D341Med (cell line): ENCODE data around the gene SPOCK2.
A peak's percentile ranks its signal among the peaks of the same experiment; 100 is the strongest.

Source experiments
- DNase-seq: peaks from one replicate; pipeline ENCODE4 v3.0.0; 2012; ENCODE audit warnings: low spot score

The SPOCK2 gene

GRCh38 chr10:72087392-72087968, 871 bp downstream of the SPOCK2 start:
- DNase-seq = no peak

- no peak for DNase-seq
Measured at GRCh38 chr10:72086466-72087391, 1.6 kb downstream of the SPOCK2 start.

- DNase-seq = no peak
Measured at GRCh38 chr10:72085864-72086465, 2.4 kb downstream of the SPOCK2 start.

GRCh38 chr10:72085166-72085565, 3.2 kb downstream of the SPOCK2 start:
- peak; percentile 79 for DNase-seq

DNA sequence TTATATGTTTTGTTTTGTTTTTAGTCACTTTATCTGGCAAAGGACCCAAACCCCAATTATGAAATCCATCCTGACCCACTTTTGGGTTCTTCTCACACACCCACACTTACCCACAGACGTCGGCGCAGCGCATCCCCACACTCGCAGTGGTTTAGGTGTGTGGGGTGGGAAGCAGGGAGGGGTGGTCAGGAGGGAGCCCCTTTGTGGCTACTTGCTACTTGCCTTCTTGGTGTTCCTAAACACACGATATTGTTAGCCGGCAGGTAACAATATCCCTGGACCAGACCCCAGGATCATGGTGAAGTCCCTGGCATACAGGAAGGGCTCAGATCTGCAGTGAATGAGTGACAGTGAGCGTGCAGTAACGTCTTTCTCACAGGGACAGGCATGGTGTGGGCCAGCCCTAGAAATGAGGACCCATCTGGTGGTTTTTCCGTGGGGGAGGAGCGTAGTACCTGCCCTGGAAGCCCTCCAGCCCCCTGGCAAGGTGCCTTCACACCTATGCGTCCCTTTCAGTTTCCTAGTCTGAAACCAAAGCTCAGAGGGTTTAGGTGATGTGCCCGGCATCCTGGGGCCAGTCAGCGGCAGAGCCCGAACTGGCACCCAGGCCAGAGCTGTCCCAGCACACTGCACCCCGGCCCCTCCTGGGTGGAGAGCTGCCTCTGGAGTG, 4.4 kb downstream of the SPOCK2 start:
- no peak for DNase-seq

DNA sequence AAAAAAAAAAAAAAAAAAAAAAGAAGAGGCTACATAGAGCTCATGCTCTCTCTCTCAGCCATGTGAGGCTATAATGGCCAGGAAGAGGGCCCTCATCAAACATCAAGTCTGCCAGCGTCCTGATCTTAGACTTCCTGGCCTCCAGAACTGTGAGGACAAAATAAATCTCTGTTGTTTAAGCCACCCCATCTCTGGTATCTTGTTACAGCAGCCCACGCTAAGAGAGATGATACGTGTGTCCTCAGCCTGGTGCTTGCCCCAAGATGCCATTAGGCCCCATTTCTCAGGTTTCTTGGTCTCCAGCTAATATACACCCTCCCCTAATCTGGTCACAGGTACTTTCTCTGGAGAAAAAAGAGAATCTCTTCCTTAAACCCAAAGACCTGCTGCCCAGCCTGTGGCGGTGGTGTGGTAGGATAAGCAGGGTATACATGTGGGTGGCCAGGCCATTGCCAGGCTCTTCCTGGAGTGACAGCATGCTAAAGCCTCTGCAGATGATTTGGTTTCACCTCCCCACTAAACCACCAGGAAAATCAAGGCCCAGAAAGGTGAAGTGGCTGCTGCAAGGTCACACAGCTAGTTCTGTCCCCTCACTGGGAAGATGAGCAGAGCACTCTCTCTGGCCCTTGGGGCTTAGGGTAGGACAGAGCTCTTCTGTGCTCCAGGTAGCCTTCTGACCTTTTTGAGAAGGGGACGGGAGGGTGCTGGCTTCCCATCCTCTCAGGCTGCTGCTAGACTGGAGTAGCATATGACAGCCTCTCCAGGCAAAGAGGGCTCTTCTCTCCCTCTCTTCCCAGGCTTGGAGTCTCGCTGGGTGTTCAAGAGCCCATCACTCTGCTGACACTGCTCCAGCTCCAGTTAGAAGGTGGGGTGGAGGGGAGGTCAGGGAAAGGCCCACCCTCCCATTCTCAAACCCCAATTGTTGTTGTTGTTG, 5.2 kb downstream of the SPOCK2 start:
- DNase-seq = no peak

GRCh38 chr10:72081772-72082590, 6.4 kb downstream of the SPOCK2 start:
- no peak for DNase-seq

- DNase-seq = no peak
Measured at GRCh38 chr10:72081210-72081609, 7.1 kb downstream of the SPOCK2 start.

GRCh38 chr10:72080042-72080975, 8.0 kb downstream of the SPOCK2 start:
- DNase-seq = no peak

GRCh38 chr10:72079356-72079755, 9.0 kb downstream of the SPOCK2 start:
- peak; percentile 55 for DNase-seq

DNA sequence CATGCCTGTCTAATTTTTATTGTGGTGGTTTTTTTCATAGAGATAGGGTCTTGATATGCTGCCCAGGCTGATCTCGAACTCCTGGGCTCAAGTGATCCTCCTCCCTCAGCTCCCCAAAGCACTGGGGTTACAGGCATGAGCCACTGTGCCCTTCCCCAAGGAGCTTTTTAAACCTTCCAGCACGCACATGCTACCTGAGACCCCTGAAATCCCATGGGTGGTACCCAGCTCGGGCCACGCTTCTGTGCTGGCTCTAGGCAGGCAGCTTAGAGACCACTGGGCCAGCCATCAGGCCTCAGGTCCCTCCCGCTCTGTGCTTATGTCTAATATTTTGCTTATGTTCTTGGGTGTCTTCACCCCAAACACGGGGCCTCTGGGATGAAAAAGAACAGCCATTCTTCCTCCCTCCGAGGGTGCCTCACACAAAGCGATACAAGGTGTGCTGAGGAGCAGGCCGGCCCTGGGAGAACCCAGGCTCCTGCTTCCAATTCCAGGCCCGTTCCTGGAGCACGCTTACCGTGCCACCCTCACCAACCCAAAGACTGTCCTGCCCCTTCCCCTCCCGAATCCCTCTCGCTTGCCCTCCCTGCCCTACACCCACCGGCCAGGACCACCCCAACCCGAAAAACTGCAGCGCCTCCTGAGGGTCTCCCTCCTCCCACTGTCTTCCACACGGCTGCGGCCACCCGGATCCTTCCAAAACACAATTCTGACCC, 10.9 kb downstream of the SPOCK2 start:
- DNase-seq = no peak

- no peak for DNase-seq
Measured at GRCh38 chr10:72076756-72077155, 11.6 kb downstream of the SPOCK2 start.

- DNase-seq = no peak
Measured at GRCh38 chr10:72075376-72076115, 12.8 kb downstream of the SPOCK2 start.

DNA sequence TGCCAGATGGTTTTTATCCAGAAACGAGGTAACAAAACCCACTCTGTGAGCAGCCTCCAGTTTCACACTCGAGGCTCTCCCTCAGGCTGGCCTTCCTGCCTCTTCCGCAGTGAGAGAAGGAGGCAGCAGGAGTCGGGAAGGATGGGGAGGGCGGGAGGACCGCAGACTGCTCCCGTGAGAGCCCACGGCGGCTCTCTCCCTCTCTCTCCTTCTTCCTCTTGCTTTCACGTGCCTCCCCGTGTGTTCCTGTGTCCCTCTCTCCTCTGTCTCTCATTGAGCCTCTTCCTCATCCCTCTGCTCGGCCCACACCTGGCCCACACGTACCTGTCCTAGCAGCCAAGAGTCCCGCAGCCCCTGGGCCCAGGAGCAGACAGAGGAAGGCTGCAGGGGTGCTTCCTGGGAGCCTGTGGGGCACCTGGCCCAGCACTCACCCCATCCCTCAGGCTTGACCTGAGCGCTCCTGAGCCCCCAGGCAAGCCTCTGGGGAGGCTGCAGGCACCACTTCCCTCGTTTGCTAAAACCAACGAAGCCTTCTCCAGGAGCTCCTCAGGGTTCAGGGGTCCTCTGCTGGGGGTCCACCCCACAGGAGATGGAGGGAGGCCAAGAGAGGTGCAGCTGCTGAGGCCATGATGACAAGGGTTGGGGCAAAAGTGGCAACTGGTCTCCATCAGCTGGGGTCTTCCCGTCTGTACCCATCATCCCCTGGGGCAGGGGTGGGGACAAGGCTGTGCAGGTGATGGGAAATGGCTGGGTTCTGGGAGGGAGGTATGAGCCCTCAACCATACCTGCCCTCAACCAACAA, 13.6 kb downstream of the SPOCK2 start:
- DNase-seq = no peak

- DNase-seq = no peak
Measured at GRCh38 chr10:72073708-72074573, 14.4 kb downstream of the SPOCK2 start.

DNA sequence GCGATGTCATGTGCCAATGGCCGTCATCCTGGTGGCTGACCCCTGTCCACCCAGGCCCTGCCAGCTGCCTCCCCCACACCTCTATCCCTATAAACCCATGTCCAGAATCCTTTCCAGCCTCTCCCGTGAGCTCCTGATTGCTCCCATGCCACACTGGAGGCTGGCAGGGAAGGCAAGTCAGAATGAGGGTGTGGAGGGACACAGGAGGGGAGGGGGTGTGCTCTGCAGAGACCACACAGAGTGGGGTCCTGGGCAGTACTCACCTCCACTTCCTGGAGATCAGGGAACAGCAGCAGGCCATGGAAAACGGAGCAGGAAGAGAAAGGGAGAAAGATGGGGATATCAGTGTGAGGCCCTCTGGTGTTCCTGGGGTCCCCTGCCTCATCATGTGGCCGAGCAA, 15.7 kb downstream of the SPOCK2 start:
- DNase-seq = no peak
